ENCODE results near the gene KIF26B. TPM values are rescaled to one million over a fixed set of nuclear protein-coding genes. Genes with fewer than 3 reads are reported as not detected.
A peak's percentile ranks its signal among the peaks of the same experiment; 100 is the strongest.

The KIF26B gene
- total RNA-seq, 1 donor from 2014 or later, result 4.0 TPM

DNA sequence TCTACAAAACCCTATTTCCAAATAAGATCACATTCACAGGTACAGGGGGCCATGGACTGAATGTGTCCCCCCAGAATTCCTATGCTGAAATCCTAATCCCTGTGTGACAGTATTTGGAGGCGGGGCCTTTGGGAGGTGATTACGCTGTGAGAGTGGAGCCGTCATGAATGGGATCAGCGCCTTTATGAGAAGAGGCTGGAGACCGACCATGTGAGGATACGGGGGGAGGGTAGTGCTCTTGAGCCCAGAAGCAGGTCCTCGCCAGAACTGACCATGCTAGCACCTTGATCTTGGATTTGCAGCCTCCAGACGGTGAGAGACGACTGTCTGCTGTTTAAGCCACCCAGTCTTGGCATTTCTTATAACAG is 23.8 kb upstream of the KIF26B start:
- no peak for DNase-seq (ENCODE audit: extremely low read depth, low read depth, low spot score)

- DNase-seq (ENCODE audit: extremely low read depth, low read depth, low spot score), result no peak
Measured at GRCh38 chr1:245132771-245133170, 22.0 kb upstream of the KIF26B start.

DNA sequence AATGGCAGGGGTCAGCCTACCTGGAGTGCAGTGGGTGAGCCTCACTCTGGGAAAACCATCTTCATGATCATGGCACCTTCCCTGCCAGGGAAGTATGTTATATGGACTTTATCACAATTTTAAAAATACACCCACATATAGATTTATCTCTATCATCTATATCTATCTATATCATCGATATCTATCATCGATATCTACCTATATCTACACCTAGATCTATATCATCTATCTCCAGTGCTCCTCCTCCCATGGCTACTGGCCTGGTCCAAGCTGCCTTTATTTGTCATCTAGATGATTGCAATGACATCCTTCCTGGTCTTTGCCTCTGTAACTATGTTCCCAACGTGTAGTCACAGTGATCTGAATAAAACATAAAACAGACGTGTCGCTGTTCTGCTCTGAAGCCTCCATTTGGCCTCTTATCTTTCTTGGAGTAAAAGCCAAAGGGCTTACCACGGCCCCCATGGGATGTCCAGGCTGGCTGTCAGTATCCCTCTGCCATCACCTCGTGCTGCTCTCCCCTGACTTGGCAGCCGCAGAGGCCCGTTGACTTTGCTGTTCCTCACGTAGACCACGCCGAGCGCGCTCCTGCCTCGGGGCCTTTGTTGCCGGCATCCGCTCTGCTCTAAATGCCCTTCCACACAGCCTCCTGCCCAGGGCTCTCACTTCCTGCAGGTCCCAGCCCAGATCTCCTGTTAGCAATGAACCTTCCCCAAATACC is 20.6 kb upstream of the KIF26B start:
- no peak for DNase-seq (ENCODE audit: extremely low read depth, low read depth, low spot score)

DNA sequence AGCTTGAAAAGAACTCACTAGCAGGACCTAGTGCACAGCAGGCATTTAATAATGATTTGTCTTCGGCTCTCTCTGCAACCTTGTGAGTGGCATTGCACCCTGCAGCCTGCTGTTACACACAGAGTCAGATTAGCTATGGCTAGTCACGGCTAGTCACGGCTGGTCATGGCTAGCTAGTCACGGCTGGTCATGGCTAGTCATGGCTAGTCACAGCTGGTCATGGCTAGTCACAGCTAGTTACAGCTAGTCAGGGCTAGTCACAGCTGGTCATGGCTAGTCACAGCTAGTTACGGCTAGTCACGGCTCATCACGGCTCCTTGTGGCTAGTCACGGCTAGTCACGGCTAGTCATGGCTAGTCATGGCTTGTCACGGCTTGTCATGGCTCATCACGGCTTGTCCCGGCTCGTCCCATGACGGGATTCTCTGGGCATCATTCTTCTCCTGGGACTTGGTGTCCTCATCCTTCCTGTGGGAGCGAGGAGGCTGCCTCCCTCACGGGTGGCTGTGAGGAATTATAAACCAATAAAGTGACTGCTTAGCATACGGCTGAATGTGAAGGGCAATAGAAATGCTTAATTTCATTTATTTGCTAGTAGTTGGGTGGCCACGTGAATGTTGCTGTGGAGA is 12.5 kb upstream of the KIF26B start:
- DNase-seq (ENCODE audit: extremely low read depth, low read depth, low spot score), result no peak

GRCh38 chr1:245142976-245143375 is 11.8 kb upstream of the KIF26B start:
- DNase-seq (ENCODE audit: extremely low read depth, low read depth, low spot score), result no peak

DNA sequence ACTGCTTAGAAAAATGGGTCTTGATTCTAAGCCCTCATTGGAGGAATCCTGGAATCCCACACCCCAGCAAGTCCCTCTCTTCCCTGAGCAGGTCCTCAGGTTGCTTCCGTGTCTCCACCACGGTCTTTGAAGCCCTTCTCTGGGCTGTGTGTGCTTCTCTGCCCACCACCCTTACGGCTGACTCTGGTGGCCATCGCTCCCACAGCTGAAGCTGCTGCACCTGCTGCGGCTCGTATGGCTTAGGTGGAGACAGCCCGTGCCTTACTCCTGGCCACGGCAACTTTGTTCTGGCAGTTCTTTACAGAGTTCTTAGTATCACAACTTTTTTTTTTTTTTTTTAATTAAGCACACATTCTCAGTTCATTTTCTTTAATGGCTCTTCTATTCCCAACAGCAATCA is 10.9 kb upstream of the KIF26B start:
- DNase-seq (ENCODE audit: extremely low read depth, low read depth, low spot score), result no peak

GRCh38 chr1:245148069-245148468 is 6.7 kb upstream of the KIF26B start:
- DNase-seq (ENCODE audit: extremely low read depth, low read depth, low spot score), result no peak

- no peak for DNase-seq (ENCODE audit: extremely low read depth, low read depth, low spot score)
Measured at GRCh38 chr1:245148861-245149260, 5.9 kb upstream of the KIF26B start.

DNA sequence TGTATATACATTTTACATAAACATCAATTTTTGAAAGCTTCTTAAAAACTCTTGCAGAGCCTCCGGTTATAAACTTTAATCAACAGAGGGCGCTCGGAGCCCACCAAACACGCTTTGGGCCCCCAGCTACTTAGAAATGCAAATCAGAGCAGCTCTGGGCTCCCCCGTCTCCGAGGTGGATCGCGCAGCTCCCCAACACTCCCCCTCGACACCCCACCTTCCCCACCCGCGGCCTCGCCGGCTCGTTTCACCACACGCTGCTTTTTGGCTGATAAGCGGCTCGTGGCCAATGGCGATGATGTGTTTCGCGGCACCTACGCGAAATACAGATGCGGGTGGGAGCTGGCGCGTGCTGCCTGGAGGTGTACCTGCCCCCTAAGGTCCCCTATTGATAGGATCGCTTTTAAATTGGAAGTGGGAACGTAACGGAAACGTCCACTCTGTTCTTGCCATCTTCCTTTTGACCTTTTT is 1.7 kb upstream of the KIF26B start:
- peak; percentile 51 for DNase-seq (ENCODE audit: extremely low read depth, low read depth, low spot score)

- DNase-seq (ENCODE audit: extremely low read depth, low read depth, low spot score), result no peak
Measured at GRCh38 chr1:245153552-245154428, 995 bp upstream of the KIF26B start.

DNA sequence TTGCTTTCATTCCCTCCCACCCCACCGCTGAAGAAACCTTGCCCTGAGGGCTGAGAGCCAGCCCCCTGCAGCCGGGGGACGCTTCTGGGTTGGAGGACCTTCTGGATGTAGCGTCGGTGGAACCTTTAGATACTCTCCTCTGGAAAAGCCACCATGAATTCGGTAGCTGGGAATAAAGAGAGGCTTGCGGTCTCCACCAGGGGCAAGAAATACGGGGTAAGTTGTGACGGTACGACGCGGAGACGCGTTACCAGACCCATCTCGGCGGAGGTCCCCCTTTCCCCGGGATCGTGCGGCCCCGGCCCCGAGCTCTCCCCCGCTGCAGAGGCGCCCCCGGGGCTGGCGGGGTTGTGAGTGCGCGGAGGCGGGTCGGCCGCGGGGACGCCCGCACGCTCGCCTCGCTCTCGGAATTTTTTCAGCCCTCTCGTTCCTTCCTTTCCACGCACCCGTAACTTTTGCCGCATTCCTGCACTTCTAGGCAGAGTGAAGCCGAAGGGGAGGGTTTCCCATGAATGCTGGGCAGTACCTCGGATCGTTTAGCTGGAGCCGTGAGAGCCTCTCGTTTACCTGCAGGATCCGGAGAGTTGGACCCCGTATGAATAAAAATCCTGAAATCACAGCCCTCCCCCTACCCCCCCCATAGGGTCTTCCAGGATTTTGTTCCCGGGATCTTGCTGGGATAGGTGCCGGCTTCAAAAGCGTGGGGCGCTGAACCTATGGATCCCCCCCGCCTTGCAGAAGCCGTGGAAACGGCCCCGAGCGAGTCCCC is 671 bp downstream of the KIF26B start:
- DNase-seq (ENCODE audit: extremely low read depth, low read depth, low spot score), result no peak

- DNase-seq (ENCODE audit: extremely low read depth, low read depth, low spot score), result no peak
Measured at GRCh38 chr1:245156041-245156735, 1.4 kb downstream of the KIF26B start.

DNA sequence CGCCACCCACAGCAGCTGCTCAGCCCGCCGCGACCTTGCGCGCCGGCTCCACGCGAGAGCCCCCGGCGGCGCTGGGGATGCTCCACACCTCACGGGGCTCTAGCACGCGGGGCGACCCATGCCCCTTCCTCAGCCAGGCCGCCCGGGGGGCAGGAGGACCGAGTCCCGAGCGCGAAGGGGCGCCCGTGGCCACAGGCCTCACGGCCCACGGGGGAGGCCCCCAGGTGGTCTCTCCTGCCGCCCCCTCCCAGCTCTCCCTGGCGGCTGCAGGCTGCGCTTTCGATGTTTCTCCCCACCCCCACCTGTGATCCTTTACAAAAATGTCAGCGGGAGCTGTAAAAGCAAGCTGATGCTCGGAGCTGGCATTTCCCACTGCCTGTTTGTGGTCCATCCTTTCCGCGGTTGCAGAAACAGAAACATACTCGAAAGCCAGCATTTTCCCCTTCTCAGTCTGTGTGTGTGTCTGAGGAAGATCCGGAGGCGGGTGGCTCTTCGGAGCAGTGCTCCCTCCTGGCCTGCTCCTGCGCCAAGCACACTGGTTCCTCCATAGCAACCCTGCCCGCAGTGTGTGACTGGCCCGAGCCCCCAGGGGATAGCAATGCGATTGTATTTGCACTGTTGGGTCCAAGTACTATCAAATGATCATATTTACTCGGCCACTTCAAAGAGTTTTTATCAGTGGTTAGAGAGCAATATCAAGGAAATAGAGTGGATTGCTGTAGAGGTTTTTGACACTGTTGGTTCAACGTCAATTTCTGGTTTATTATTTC is 2.1 kb downstream of the KIF26B start:
- DNase-seq (ENCODE audit: extremely low read depth, low read depth, low spot score), result no peak

DNA sequence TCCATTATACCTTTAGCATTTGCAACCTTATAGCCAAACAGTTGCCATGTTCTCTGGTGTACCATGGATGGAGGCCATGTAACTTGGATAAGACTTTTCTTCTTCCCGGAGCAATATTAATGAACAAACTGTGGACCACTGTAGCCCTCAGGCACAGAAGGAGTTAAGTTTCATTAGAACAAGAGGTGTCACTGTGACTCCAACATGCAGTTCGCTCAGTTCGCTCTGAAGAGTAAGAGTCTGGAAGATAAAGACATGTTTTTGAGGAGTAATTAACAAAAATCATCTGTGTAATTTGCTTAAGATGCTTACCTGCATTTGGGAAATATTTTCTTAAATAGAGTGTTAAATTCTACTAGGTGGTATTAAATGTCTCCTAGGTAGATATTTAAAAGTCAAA is 4.1 kb downstream of the KIF26B start:
- DNase-seq (ENCODE audit: extremely low read depth, low read depth, low spot score), result no peak

GRCh38 chr1:245160288-245160687 is 5.5 kb downstream of the KIF26B start:
- no peak for DNase-seq (ENCODE audit: extremely low read depth, low read depth, low spot score)

GRCh38 chr1:245160741-245161400 is 6.1 kb downstream of the KIF26B start:
- DNase-seq (ENCODE audit: extremely low read depth, low read depth, low spot score), result no peak

DNA sequence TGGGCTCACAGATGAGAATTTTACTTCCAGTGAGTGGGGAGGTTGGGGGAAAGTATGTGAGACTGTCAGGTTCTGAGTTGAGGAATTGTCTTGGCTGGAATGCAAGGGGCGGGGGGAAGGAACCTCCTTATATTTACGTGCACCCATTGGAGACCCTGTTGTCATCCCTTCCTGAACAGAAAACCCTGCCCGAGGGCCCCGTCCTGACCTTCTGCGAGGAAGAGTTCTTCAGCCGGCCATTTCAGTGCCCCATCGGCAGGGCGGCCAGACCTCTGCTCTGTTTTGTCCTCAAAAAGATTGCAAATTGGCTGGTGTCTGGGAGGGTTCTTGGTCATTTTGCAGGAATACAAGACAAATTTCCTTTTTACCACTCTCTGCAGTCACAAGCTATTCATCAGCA is 7.1 kb downstream of the KIF26B start:
- no peak for DNase-seq (ENCODE audit: extremely low read depth, low read depth, low spot score)

DNA sequence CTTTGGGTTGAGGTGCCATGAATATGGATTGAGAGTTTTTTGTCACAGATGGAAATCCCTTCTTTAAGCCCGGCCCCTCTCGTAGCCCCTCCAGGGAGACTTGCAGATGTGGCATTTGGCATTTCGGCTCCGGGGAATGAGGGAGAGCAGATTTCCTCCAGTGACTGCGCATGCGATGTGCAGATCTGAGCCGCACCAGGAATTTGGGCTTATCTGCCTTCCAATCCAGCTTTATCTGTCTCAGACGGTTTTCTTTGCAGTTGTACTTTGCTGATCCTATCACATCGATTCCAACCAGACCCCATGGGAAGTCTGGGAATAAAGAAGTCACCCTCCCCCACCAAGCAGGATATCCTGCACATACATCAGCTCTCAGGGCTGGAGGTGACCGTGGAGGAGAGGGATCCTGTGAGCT is 11.7 kb downstream of the KIF26B start:
- no peak for DNase-seq (ENCODE audit: extremely low read depth, low read depth, low spot score)

- no peak for DNase-seq (ENCODE audit: extremely low read depth, low read depth, low spot score)
Measured at GRCh38 chr1:245168086-245168485, 13.3 kb downstream of the KIF26B start.

All from glomerular endothelial cell (primary cell).